SK-N-MC (cell line): ENCODE measurements around the gene POLDIP3.

Experiments used
- EZH2 ChIP-seq: fragments of 200-600 bp; sonication (generic); IDR thresholded peaks from one replicate; pipeline ENCODE4 v1.6.1; 2017; ENCODE audit warnings: antibody characterized with exemption
- FOXP2 ChIP-seq: optimal IDR thresholded peaks from 2 replicates; pipeline ENCODE3; 2011; ENCODE audit warnings: mild to moderate bottlenecking, moderate library complexity; ENCODE audit not compliant: insufficient read depth; ENCODE audit errors: extremely low read length, control extremely low read depth
- POLR2AphosphoS5 ChIP-seq: IDR thresholded peaks from 2 replicates; pipeline ENCODE4 v1.6.1; 2012; ENCODE audit warnings: mild to moderate bottlenecking, low read depth, low read length, borderline replicate concordance

GRCh38 chr22:42596863-42597530 lies 17.7 kb downstream of the POLDIP3 start:
- no peak for TF ChIP-seq EZH2
- no peak for TF ChIP-seq POLR2AphosphoS5
- TF ChIP-seq FOXP2, result no peak
